Liver (tissue), 9 donors: ENCODE results near the gene PLEKHA8. TPM values are rescaled to one million over a fixed set of nuclear protein-coding genes. Genes with fewer than 3 reads are reported as not detected.

Experiments used
- DNase-seq: peaks from one replicate; pipeline ENCODE4 v3.0.0-alpha.2; 2017; ENCODE audit warnings: low spot score
- H3K27ac ChIP-seq, 2 donors: one replicate each; pipeline ENCODE4 v1.7.0; 2013; ENCODE audit warnings: inconsistent platforms in 2 of 2, low read length in 2 of 2, control low read depth in 1 of 2, low read depth in 1 of 2, mild to moderate bottlenecking in 1 of 2
- H3K27me3 ChIP-seq, 4 donors: one replicate each; pipeline versions ENCODE4 v1.6.1 to v1.7.0; 2013; ENCODE audit warnings: low read length in 3 of 4, inconsistent platforms in 1 of 4, mild to moderate bottlenecking in 1 of 4, moderate library complexity in 1 of 4; ENCODE audit not compliant: control insufficient read depth in 4 of 4, insufficient read depth in 4 of 4
- H3K36me3 ChIP-seq, 4 donors: one replicate each; pipeline versions ENCODE4 v1.6.1 to v1.7.0; 2013; ENCODE audit warnings: low read length in 3 of 4, mild to moderate bottlenecking in 3 of 4, low read depth in 1 of 4, moderate library complexity in 1 of 4; ENCODE audit not compliant: control insufficient read depth in 4 of 4, insufficient read depth in 3 of 4
- H3K4me1 ChIP-seq, 4 donors: one replicate each; pipeline versions ENCODE4 v1.6.1 to v1.7.0; 2013; ENCODE audit warnings: low read length in 3 of 4, mild to moderate bottlenecking in 3 of 4, moderate library complexity in 1 of 4; ENCODE audit not compliant: control insufficient read depth in 4 of 4, insufficient read depth in 4 of 4
- H3K4me3 ChIP-seq, 3 donors: one replicate each; pipeline versions ENCODE4 v1.6.1 to v1.7.0; 2013; ENCODE audit warnings: low read length in 3 of 3, control low read depth in 1 of 3, low read depth in 1 of 3, mild to moderate bottlenecking in 1 of 3
- H3K9ac ChIP-seq, 2 donors: one replicate each; pipeline ENCODE4 v1.7.0; 2013; ENCODE audit warnings: low read length in 2 of 2, mild to moderate bottlenecking in 2 of 2, moderate library complexity in 2 of 2, control low read depth in 1 of 2, low read depth in 1 of 2
- H3K9me3 ChIP-seq, 4 donors: one replicate each; pipeline versions ENCODE4 v1.6.1 to v1.7.0; 2013; ENCODE audit warnings: low read length in 3 of 4; ENCODE audit not compliant: control insufficient read depth in 4 of 4
- FOXA1 ChIP-seq: IDR thresholded peaks from 2 replicates; pipeline ENCODE4 v1.6.1; 2016; ENCODE audit warnings: antibody characterized with exemption
- GABPA ChIP-seq, 2 donors: IDR thresholded peaks in 1 of 2; conservative IDR thresholded peaks in 1 of 2; 2 replicates each; pipeline ENCODE4 v1.6.1; 2016; ENCODE audit warnings: antibody characterized with exemption in 2 of 2, mild to moderate bottlenecking in 1 of 2, moderate library complexity in 1 of 2
- HNF4G ChIP-seq: IDR thresholded peaks from 2 replicates; pipeline ENCODE4 v1.6.1; 2016; ENCODE audit warnings: antibody characterized with exemption
- JUND ChIP-seq, 2 donors: IDR thresholded peaks; 2 replicates each; pipeline ENCODE4 v1.6.1; 2016; ENCODE audit warnings: antibody characterized with exemption in 2 of 2
- RAD21 ChIP-seq, 2 donors: IDR thresholded peaks; 2 replicates each; pipeline ENCODE4 v1.6.1; 2016; ENCODE audit warnings: antibody characterized with exemption in 2 of 2, mild to moderate bottlenecking in 2 of 2
- RXRA ChIP-seq, 2 donors: IDR thresholded peaks; 2 replicates each; pipeline ENCODE4 v1.6.1; 2017 to 2018; ENCODE audit warnings: antibody characterized with exemption in 2 of 2, mild to moderate bottlenecking in 1 of 2
- SP1 ChIP-seq: IDR thresholded peaks from 2 replicates; pipeline ENCODE4 v1.6.1; 2018; ENCODE audit warnings: antibody characterized with exemption, mild to moderate bottlenecking
- TAF1 ChIP-seq: conservative IDR thresholded peaks from 2 replicates; pipeline ENCODE4 v1.6.1; 2016; ENCODE audit warnings: antibody characterized with exemption, mild to moderate bottlenecking
- YY1 ChIP-seq: IDR thresholded peaks from 2 replicates; pipeline ENCODE4 v1.6.1; 2016; ENCODE audit warnings: antibody characterized with exemption, mild to moderate bottlenecking
- ZBTB33 ChIP-seq: IDR thresholded peaks from 2 replicates; pipeline ENCODE4 v1.6.1; 2016; ENCODE audit warnings: antibody characterized with exemption
- WGBS: extraction: QIAGEN DNeasy Blood & Tissue Kit; methylation state at CpG from one replicate; pipeline ENCODE4 v1.1.7; 2013; 5-methylcytosine and 5-hydroxymethylcytosine counted together
- polyA plus RNA-seq, 2 donors: library from polyadenylated mRNA; stranded (reverse) in 1 of 2; unstranded in 1 of 2; fragments of 200-250 nt in 1 of 2; fragments of >200 nt in 1 of 2; fragmentation: Nextera tagmentation in 1 of 2; extraction: Ambion mirVana in 1 of 2; gene quantifications; one replicate each; pipeline versions ENCODE4 v1.2.1 to v1.2.3, GENCODE V29; 2013 to 2015
- total RNA-seq, 2 donors: library from RNA; depleted of rRNA; stranded (reverse); fragments of >200 nt; gene quantifications; one replicate each; pipeline ENCODE4 v1.2.3, GENCODE V29; 2014
- TF ChIP-seq, protein P1 (sequence below): IDR thresholded peaks from 2 replicates; pipeline ENCODE4 v1.6.1; 2016; ENCODE audit warnings: antibody characterized with exemption
- TF ChIP-seq, protein P2 (sequence below): IDR thresholded peaks from 2 replicates; pipeline ENCODE4 v1.6.1; 2016; ENCODE audit warnings: antibody characterized with exemption, mild to moderate bottlenecking
- donor health status: healthy.
- donor health status: healthy.
- donor health status: healthy.
- donor health status: healthy.
- donor health status: healthy.

PLEKHA8 gene
- total and polyA plus RNA-seq, 4 donors, result 1.0 to 5.4 (median 2.4) TPM

- TF ChIP-seq SP1, result no peak
- no peak for TF ChIP-seq FOXA1
- no peak for TF ChIP-seq GABPA (IDR thresholded peaks at IDR 0.05 in 1 of 2, conservative IDR thresholded peaks at IDR 0.05 in 1 of 2)
These were observed 108.0 kb downstream of the PLEKHA8 start (continued) for GRCh38 chr7:30136117-30136731.

DNA sequence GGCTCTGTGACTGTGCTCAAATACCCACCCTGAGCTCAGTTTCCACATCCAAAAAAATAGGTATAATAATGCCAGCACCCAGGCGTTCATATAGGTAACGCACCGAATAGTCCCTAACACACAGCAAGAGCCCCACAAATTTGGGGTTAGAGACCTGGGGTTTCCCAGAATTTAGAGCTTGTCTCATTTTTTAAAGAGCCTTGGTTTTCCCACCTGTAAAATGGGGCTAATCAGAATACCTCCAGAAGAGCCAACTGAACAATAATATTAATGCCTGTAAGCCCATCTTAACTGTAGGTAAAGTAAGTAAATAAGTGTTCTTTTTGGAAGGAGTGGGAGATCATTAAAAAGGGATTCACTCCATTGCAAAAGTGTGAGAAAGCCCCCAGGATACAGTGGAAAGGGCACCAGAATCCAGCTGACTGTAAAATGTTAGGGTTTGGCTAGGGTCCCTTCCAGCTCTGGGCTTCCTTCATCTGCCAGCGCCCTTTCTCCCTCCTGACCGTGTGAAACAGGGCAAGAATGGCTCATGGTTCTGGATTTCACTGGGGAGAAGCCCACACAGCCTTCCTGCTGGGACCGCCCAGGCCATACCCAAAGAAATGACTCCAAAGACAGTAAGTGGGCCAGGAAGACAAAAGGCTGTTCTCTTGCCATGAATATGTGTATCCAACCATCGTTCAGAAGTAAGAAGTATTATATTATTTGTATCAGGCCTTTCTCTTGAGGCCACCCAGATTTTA is 108.7 kb downstream of the PLEKHA8 start:
- Histone ChIP-seq H3K27ac (no peak overlapping the region), H3K4me1 (peaks cover 2 to 18% (median 9%) of the 10 kb centered on the region in 4 donors), H3K9ac (no peak overlapping the region), H3K9me3 (no peaks in the 10 kb centered on the region), H3K36me3 (no peaks in the 10 kb centered on the region), H3K4me3 (no peak overlapping the region), H3K27me3 (no peaks in the 10 kb centered on the region)
- DNase-seq, result no peak
- WGBS, result 90% methylated on average over 7 of the region's 7 CpGs
- TF ChIP-seq SP1 (no peak), YY1 (no peak)

DNA sequence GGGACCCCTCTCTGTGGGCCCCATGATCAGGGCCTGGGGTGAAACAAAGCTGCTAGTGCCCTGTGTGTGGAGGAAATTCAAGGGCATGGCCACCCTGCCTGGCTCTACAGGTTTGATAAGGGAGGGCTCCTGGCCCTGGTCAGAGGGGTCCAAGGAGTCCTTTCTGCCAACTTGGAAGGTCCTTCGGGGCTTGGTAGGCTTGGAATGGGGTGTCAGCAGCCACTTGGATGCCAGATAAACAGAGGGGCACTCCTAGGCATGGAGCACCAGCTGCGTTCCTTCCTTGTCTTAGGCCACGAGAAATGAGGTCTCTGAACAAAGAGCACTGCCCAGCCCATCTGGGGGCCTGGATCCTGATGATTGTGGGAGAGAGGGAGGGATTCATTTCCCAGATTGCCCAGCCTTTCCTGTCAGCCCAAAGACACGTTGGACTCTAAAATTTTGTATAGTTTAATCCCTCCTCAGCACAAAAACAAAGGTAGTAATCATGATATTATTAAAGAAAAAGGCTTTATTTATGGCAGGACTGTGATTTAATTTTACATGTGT is 111.7 kb downstream of the PLEKHA8 start:
- Histone ChIP-seq H3K4me3 (no peak overlapping the region), H3K27ac (no peak overlapping the region), H3K27me3 (no peaks in the 10 kb centered on the region), H3K36me3 (no peaks in the 10 kb centered on the region), H3K9me3 (no peaks in the 10 kb centered on the region), H3K4me1 (peaks cover 0 to 15% (median 7%) of the 10 kb centered on the region in 4 donors), H3K9ac (no peak overlapping the region)
- TF ChIP-seq GABPA (IDR thresholded peaks at IDR 0.05 in 1 of 2, conservative IDR thresholded peaks at IDR 0.05 in 1 of 2) (no peak), RXRA (IDR thresholded peaks at IDR 0.05) (no peak), YY1 (no peak), ZBTB33 (no peak), RAD21 (IDR thresholded peaks at IDR 0.05) (no peak), SP1 (no peak), TAF1 (no peak), HNF4G (no peak), FOXA1 (no peak), JUND (IDR thresholded peaks at IDR 0.05) (no peak)
- TF ChIP-seq, protein P1, sequence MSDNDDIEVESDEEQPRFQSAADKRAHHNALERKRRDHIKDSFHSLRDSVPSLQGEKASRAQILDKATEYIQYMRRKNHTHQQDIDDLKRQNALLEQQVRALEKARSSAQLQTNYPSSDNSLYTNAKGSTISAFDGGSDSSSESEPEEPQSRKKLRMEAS, result no peak
- TF ChIP-seq, protein P2, sequence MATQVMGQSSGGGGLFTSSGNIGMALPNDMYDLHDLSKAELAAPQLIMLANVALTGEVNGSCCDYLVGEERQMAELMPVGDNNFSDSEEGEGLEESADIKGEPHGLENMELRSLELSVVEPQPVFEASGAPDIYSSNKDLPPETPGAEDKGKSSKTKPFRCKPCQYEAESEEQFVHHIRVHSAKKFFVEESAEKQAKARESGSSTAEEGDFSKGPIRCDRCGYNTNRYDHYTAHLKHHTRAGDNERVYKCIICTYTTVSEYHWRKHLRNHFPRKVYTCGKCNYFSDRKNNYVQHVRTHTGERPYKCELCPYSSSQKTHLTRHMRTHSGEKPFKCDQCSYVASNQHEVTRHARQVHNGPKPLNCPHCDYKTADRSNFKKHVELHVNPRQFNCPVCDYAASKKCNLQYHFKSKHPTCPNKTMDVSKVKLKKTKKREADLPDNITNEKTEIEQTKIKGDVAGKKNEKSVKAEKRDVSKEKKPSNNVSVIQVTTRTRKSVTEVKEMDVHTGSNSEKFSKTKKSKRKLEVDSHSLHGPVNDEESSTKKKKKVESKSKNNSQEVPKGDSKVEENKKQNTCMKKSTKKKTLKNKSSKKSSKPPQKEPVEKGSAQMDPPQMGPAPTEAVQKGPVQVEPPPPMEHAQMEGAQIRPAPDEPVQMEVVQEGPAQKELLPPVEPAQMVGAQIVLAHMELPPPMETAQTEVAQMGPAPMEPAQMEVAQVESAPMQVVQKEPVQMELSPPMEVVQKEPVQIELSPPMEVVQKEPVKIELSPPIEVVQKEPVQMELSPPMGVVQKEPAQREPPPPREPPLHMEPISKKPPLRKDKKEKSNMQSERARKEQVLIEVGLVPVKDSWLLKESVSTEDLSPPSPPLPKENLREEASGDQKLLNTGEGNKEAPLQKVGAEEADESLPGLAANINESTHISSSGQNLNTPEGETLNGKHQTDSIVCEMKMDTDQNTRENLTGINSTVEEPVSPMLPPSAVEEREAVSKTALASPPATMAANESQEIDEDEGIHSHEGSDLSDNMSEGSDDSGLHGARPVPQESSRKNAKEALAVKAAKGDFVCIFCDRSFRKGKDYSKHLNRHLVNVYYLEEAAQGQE, result no peak
- WGBS, result 85% methylated on average over 4 of the region's 4 CpGs
- no peak for DNase-seq
